Upper lobe of left lung (tissue), 4 donors: ENCODE measurements around the gene SLC25A42.

Experiments
- EP300 ChIP-seq, 4 donors: sonication (generic); formaldehyde crosslinking; IDR thresholded peaks; one replicate each; pipeline ENCODE4 v1.5.1; 2017; ENCODE audit warnings: antibody characterized with exemption in 4 of 4, control low read depth in 2 of 4
- TF ChIP-seq, protein P1 (sequence below), 6 experiments: fragments of 450-650 bp in 4 of 6; fragments of 200-600 bp in 2 of 6; sonication (generic) in 2 of 6; IDR thresholded peaks; one replicate each; pipeline ENCODE4 v1.5.1; 2016 to 2019; ENCODE audit warnings: antibody characterized with exemption in 6 of 6

- TF ChIP-seq, protein P1, sequence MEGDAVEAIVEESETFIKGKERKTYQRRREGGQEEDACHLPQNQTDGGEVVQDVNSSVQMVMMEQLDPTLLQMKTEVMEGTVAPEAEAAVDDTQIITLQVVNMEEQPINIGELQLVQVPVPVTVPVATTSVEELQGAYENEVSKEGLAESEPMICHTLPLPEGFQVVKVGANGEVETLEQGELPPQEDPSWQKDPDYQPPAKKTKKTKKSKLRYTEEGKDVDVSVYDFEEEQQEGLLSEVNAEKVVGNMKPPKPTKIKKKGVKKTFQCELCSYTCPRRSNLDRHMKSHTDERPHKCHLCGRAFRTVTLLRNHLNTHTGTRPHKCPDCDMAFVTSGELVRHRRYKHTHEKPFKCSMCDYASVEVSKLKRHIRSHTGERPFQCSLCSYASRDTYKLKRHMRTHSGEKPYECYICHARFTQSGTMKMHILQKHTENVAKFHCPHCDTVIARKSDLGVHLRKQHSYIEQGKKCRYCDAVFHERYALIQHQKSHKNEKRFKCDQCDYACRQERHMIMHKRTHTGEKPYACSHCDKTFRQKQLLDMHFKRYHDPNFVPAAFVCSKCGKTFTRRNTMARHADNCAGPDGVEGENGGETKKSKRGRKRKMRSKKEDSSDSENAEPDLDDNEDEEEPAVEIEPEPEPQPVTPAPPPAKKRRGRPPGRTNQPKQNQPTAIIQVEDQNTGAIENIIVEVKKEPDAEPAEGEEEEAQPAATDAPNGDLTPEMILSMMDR (IDR thresholded peaks at IDR 0.05): no peak
- no peak for TF ChIP-seq EP300 (IDR thresholded peaks at IDR 0.05)
Measured at GRCh38 chr19:19122902-19123301, 59.1 kb downstream of the SLC25A42 start.
